A673 (cell line): ENCODE results near the gene FSD1. TPM values are rescaled to one million over a fixed set of nuclear protein-coding genes. Genes with fewer than 3 reads are reported as not detected.

Experiments
- BruUV-seq: library from RNA; stranded (reverse); fragments of 400-500 nt; replicated peaks from 2 replicates; lab custom pipeline; 2021; lab: Mats Ljungman, UMichigan
- CTCF ChIA-PET: fragments of 300-600 bp; sonication (Branson Sonifier 250); formaldehyde crosslinking; loops from one replicate; lab custom pipeline; 2022; ENCODE audit warnings: antibody characterized with exemption; lab: Charles Lee
- POLR2A ChIA-PET: fragments of 300-600 bp; sonication (Branson Sonifier 250); formaldehyde crosslinking; loops from one replicate; lab custom pipeline; 2022; ENCODE audit warnings: antibody characterized with exemption; ENCODE audit not compliant: low non-redundant PET; lab: Charles Lee
- DNase-seq: peaks from one replicate; pipeline ENCODE4 v3.0.0-alpha.2; 2015; ENCODE audit warnings: low spot score
- H3K27ac ChIP-seq: fragments of 200-600 bp; sonication (generic); 2 replicates; pipeline ENCODE4 v1.5.1; 2016; ENCODE audit warnings: mixed run types, low read depth, mild to moderate bottlenecking, mixed read lengths, antibody characterized with exemption, low read length; ENCODE audit not compliant: poor library complexity, severe bottlenecking
- H3K27me3 ChIP-seq: fragments of 200-600 bp; sonication (generic); replicated peaks from 2 replicates; pipeline ENCODE4 v1.6.1; 2017; ENCODE audit warnings: mixed run types, low read depth, mild to moderate bottlenecking, mixed read lengths, antibody characterized with exemption, low read length; ENCODE audit not compliant: insufficient read depth, poor library complexity
- H3K36me3 ChIP-seq: fragments of 200-600 bp; sonication (generic); 2 replicates; pipeline ENCODE4 v1.6.1; 2016; ENCODE audit warnings: mixed run types, mild to moderate bottlenecking, mixed read lengths, antibody characterized with exemption, low read length; ENCODE audit not compliant: insufficient read depth, poor library complexity, severe bottlenecking
- H3K4me1 ChIP-seq: fragments of 200-600 bp; sonication (generic); 2 replicates; pipeline ENCODE4 v1.6.1; 2017; ENCODE audit warnings: mixed run types, mild to moderate bottlenecking, mixed read lengths, antibody characterized with exemption, low read length; ENCODE audit not compliant: insufficient read depth, poor library complexity, severe bottlenecking
- H3K4me3 ChIP-seq: fragments of 200-600 bp; sonication (generic); 2 replicates; pipeline ENCODE4 v1.5.1; 2016; ENCODE audit warnings: low read depth, mixed run types, mild to moderate bottlenecking, mixed read lengths, low read length; ENCODE audit not compliant: poor library complexity, severe bottlenecking
- H3K9me3 ChIP-seq: fragments of 200-600 bp; sonication (generic); 2 replicates; pipeline ENCODE4 v1.6.1; 2016; ENCODE audit warnings: mixed run types, low read depth, mild to moderate bottlenecking, mixed read lengths, antibody characterized with exemption, low read length; ENCODE audit not compliant: poor library complexity, severe bottlenecking
- EZH2 ChIP-seq: fragments of 200-600 bp; sonication (generic); IDR thresholded peaks from 2 replicates; pipeline ENCODE4 v1.6.1; 2017; ENCODE audit warnings: borderline replicate concordance, low read depth, mild to moderate bottlenecking, mixed read lengths, antibody characterized with exemption, low read length; ENCODE audit not compliant: poor library complexity, severe bottlenecking
- intact Hi-C: fragments of 100-400 bp; cut with micrococcal nuclease; formaldehyde crosslinking; loops from one replicate; pipeline ENCODE4 v1.10.0; 2022; ENCODE audit not compliant: unreplicated experiment
- total RNA-seq: library from RNA; stranded (reverse); gene quantifications from 2 replicates; pipeline ENCODE4 v1.2.3, GENCODE V29; 2021
- TF ChIP-seq, protein P1 (sequence below): fragments of 300-800, 200-600 bp; sonication (generic); conservative IDR thresholded peaks from 2 replicates; pipeline ENCODE4 v1.5.1; 2017; ENCODE audit warnings: low read depth, mild to moderate bottlenecking, antibody characterized with exemption, low read length, moderate library complexity, mixed read lengths

Gene FSD1
- total RNA-seq, 1 experiment from 2014 or later: 10.4 TPM

DNA sequence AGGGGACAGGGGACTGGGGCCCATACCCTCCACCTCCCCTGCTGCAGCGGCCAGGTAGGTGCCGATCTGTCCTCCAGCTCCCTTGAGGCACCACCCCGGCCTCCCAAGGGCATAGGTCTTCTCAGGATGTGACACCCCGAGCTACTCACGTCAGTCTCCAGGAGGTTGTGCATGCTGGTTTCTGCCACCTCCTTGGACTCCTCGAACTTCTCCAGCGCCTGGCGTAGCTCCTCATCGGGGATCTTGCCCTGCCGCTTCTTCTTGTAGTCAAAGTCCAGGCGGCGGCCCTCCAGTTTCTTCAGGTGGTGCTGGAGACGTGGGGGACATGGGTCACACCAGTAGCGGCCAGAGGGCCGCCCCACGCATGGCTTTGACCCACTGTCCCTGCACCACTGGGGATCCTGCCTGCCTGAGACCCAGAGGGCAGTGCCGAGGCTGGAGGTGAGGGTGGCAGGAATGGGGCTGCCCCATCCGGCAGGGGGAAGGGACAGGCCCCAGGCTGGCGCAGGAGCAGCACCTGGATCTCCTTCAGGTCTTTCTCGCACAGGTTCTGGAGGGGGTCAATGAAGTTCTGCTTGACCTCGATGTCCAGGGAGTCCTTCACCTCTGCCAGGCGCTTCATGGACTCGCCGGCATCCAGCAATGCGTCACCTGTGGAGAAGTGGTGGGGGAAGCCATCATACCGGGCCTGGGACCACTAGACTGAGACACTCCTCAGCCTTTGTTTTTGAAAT is 59.3 kb downstream of the FSD1 start:
- DNase-seq: no peak
- TF ChIP-seq, protein P1, sequence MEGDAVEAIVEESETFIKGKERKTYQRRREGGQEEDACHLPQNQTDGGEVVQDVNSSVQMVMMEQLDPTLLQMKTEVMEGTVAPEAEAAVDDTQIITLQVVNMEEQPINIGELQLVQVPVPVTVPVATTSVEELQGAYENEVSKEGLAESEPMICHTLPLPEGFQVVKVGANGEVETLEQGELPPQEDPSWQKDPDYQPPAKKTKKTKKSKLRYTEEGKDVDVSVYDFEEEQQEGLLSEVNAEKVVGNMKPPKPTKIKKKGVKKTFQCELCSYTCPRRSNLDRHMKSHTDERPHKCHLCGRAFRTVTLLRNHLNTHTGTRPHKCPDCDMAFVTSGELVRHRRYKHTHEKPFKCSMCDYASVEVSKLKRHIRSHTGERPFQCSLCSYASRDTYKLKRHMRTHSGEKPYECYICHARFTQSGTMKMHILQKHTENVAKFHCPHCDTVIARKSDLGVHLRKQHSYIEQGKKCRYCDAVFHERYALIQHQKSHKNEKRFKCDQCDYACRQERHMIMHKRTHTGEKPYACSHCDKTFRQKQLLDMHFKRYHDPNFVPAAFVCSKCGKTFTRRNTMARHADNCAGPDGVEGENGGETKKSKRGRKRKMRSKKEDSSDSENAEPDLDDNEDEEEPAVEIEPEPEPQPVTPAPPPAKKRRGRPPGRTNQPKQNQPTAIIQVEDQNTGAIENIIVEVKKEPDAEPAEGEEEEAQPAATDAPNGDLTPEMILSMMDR: no peak
- TF ChIP-seq EZH2: no peak
- H3K4me3 ChIP-seq: no peak overlapping the region
- H3K9me3 ChIP-seq: no peaks in the 10 kb centered on the region
- intact Hi-C loops: no loop called here
- ChIA-PET CTCF (interaction anchor here (0.7 kb wide), 1 partner anchor 11 kb away, joined by 5 read pairs; no protein-coding TSS in a partner anchor), POLR2A (no interaction called here)
- no peaks in the 10 kb centered on the region for H3K27me3 ChIP-seq
- H3K27ac ChIP-seq: no peak overlapping the region
- peaks cover 48% of the 10 kb centered on the region for H3K36me3 ChIP-seq
- no peaks in the 10 kb centered on the region for H3K4me1 ChIP-seq
- BruUV-seq: no TSS peak

DNA sequence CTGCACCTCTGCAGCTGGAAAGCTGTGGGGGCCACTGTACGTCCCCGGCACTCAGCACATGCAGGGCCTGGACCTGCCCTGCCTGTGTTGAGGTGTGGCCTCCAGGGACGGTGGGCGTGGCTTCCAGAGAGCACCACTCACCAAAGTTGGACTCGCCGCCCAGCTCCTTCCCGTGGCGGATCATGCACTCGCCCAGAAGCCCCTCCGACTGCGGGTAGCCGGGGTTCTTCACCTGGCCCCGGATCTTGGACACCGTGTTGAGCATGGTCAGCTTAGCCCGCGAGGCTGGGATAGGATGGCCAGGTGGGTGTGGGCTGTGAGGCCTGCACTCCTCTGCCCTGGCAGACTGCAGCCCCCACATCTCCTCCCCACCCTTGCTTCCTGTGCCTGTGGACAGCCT is 60.9 kb downstream of the FSD1 start:
- no TSS peak for BruUV-seq
- CTCF ChIA-PET: no interaction called here
- H3K27ac ChIP-seq: no peak overlapping the region
- H3K9me3 ChIP-seq: no peaks in the 10 kb centered on the region
- TF ChIP-seq EZH2: no peak
- TF ChIP-seq, protein P1: no peak
- no peaks in the 10 kb centered on the region for H3K27me3 ChIP-seq
- POLR2A ChIA-PET: no interaction called here
- H3K4me1 ChIP-seq: peaks cover 9% of the 10 kb centered on the region
- H3K36me3 ChIP-seq: peaks cover 33% of the 10 kb centered on the region
- DNase-seq: no peak
- no peak overlapping the region for H3K4me3 ChIP-seq
- intact Hi-C loops: no loop called here

DNA sequence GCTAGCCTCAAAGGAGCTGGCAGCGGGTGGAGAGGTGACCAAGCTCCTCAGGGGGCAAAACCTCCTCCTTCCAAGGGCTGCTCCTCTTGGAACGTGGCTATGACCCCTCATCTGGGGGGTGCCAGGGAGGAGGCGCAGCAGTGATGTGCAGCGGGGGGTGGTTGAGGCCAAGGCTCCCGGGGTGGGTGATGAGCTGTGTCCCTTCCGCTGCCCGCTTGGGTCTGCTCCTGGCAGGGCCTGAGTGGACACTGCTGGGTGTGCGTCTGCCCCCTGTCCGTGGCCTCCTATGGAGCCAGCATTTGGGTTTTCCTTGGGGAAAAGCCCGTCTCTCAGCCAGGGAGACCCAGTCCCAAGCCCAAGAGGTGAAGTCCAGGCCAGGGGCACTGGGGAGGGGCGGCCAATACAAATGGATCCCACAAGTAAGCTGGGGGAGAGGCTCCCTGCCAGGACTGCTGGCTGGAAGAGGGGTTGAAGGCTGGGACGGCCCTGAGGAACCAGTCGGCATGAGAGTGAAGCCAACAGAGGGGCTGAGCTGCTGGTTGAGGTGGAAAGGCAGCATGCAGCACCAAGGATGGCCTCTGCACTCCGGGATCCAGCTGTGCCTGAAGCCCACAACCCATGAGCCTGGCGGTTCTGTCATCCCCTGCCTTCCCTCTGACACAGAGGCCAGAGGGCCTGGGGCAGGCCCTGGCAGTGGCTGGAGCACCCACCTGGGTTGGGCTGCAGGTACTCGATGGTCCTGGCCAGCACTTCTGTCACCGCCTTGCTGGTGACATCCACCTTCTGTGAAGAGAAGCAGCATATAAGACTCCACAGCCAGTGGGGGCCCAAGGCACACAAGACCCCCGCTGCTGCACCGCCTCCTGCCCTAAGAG is 61.6 kb downstream of the FSD1 start:
- Histone ChIP-seq H3K4me3 (no peak overlapping the region), H3K27ac (no peak overlapping the region), H3K4me1 (peaks cover 10% of the 10 kb centered on the region), H3K36me3 (peaks cover 26% of the 10 kb centered on the region), H3K27me3 (no peaks in the 10 kb centered on the region), H3K9me3 (no peaks in the 10 kb centered on the region)
- intact Hi-C loops: no loop called here
- TF ChIP-seq, protein P1: no peak
- TF ChIP-seq EZH2: no peak
- POLR2A ChIA-PET: no interaction called here
- no peak for DNase-seq
- CTCF ChIA-PET: interaction anchor here (0.7 kb wide), 1 partner anchor 1353 kb away, joined by 7 read pairs; no protein-coding TSS in a partner anchor
- no TSS peak for BruUV-seq
